GM12892 (cell line): ENCODE measurements around the gene ABCA7.
A peak's percentile ranks its signal among the peaks of the same experiment; 100 is the strongest.

Experiments used
- POLR2A ChIP-seq: IDR thresholded peaks from 2 replicates; pipeline ENCODE4 v1.6.1; 2011; ENCODE audit warnings: low read depth, low read length, control low read depth
- POLR2AphosphoS5 ChIP-seq: IDR thresholded peaks from 2 replicates; pipeline ENCODE4 v1.6.1; 2011; ENCODE audit warnings: low read depth, low read length, control low read depth
- TAF1 ChIP-seq: IDR thresholded peaks from 2 replicates; pipeline ENCODE4 v1.6.1; 2011; ENCODE audit warnings: low read depth, mild to moderate bottlenecking, control low read depth, low read length, borderline replicate concordance

GRCh38 chr19:1103708-1104310 is 63.9 kb downstream of the ABCA7 start, which contains the start of gene GPX4:
- TF ChIP-seq POLR2AphosphoS5 (peak; percentile 96), POLR2A (peak; percentile 98), TAF1 (peak; percentile 91)
